Neutrophil (primary cell): ENCODE data around the gene KAT6B.
A peak's percentile ranks its signal among the peaks of the same experiment; 100 is the strongest.
"Not testable (repeated sequence)": the region's sequence is repeated elsewhere in the genome, so short reads cannot be mapped to it uniquely, and the experiment has no call there.

Source experiments
- H3K27ac ChIP-seq: fragments of 200-600 bp; sonication (generic); 2 replicates; pipeline ENCODE4 v1.5.1; 2016; ENCODE audit warnings: mild to moderate bottlenecking, moderate library complexity
- H3K27me3 ChIP-seq: fragments of 200-600 bp; sonication (generic); 2 replicates; pipeline ENCODE4 v1.6.0; 2016; ENCODE audit warnings: mild to moderate bottlenecking
- H3K36me3 ChIP-seq: fragments of 200-600 bp; sonication (generic); 2 replicates; pipeline ENCODE4 v1.5.1; 2017
- H3K4me1 ChIP-seq, 2 experiments: fragments of 200-600 bp in 1 of 2; sonication (generic) in 1 of 2; 1 replicate in 1 of 2; 2 replicates in 1 of 2; pipeline versions ENCODE4 v1.5.1 to v1.6.1; 2013 to 2016; ENCODE audit warnings: low read depth in 1 of 2, low read length in 1 of 2, mild to moderate bottlenecking in 1 of 2, moderate library complexity in 1 of 2; ENCODE audit not compliant: control insufficient read depth in 1 of 2, insufficient read depth in 1 of 2
- H3K4me3 ChIP-seq, 2 experiments: fragments of 200-600 bp in 1 of 2; sonication (generic) in 1 of 2; 1 replicate in 1 of 2; 2 replicates in 1 of 2; pipeline ENCODE4 v1.5.1; 2013 to 2016; ENCODE audit warnings: low read depth in 1 of 2, low read length in 1 of 2, mild to moderate bottlenecking in 1 of 2, moderate library complexity in 1 of 2
- H3K9me3 ChIP-seq: fragments of 200-600 bp; sonication (generic); 2 replicates; pipeline ENCODE4 v1.5.1; 2016
- TF ChIP-seq, protein P1 (sequence below): fragments of 200-600 bp; sonication (generic); IDR thresholded peaks from 2 replicates; pipeline ENCODE4 v1.5.1; 2016; ENCODE audit warnings: antibody characterized with exemption

The KAT6B gene

DNA sequence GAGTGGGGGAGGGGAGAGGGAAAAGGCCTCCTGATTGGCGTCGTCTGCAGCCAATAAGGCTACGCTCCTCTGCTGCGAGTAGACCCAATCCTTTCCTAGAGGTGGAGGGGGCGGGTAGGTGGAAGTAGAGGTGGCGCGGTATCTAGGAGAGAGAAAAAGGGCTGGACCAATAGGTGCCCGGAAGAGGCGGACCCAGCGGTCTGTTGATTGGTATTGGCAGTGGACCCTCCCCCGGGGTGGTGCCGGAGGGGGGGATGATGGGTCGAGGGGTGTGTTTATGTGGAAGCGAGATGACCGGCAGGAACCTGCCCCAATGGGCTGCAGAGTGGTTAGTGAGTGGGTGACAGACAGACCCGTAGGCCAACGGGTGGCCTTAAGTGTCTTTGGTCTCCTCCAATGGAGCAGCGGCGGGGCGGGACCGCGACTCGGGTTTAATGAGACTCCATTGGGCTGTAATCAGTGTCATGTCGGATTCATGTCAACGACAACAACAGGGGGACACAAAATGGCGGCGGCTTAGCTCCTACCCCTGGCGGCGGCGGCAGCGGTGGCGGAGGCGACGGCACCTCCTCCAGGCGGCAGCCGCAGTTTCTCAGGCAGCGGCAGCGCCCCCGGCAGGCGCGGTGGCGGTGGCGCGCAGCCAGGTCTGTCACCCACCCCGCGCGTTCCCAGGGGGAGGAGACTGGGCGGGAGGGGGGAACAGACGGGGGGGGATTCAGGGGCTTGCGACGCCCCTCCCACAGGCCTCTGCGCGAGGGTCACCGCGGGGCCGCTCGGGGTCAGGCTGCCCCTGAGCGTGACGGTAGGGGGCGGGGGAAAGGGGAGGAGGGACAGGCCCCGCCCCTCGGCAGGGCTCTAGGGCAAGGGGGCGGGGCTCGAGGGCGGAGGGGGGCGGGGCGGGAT is at the start of gene KAT6B:
KAT6B (plus strand) TSS at position 459 of the 903 bp plus-strand sequence. CDS start 16,258 bp downstream, outside the sequence.
- Histone ChIP-seq H3K4me3 (peak within 1 kb of the TSS; percentile 88 to 100), H3K9me3 (no peaks in the 10 kb centered on the region), H3K27me3 (no peaks in the 10 kb centered on the region), H3K4me1 (peaks cover 20 to 27% of the 10 kb centered on the region in 2 experiments), H3K36me3 (no peaks in the 10 kb centered on the region), H3K27ac (peak within 1 kb of the TSS; percentile 99)
- TF ChIP-seq, protein P1, sequence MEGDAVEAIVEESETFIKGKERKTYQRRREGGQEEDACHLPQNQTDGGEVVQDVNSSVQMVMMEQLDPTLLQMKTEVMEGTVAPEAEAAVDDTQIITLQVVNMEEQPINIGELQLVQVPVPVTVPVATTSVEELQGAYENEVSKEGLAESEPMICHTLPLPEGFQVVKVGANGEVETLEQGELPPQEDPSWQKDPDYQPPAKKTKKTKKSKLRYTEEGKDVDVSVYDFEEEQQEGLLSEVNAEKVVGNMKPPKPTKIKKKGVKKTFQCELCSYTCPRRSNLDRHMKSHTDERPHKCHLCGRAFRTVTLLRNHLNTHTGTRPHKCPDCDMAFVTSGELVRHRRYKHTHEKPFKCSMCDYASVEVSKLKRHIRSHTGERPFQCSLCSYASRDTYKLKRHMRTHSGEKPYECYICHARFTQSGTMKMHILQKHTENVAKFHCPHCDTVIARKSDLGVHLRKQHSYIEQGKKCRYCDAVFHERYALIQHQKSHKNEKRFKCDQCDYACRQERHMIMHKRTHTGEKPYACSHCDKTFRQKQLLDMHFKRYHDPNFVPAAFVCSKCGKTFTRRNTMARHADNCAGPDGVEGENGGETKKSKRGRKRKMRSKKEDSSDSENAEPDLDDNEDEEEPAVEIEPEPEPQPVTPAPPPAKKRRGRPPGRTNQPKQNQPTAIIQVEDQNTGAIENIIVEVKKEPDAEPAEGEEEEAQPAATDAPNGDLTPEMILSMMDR: peak; percentile 66

DNA sequence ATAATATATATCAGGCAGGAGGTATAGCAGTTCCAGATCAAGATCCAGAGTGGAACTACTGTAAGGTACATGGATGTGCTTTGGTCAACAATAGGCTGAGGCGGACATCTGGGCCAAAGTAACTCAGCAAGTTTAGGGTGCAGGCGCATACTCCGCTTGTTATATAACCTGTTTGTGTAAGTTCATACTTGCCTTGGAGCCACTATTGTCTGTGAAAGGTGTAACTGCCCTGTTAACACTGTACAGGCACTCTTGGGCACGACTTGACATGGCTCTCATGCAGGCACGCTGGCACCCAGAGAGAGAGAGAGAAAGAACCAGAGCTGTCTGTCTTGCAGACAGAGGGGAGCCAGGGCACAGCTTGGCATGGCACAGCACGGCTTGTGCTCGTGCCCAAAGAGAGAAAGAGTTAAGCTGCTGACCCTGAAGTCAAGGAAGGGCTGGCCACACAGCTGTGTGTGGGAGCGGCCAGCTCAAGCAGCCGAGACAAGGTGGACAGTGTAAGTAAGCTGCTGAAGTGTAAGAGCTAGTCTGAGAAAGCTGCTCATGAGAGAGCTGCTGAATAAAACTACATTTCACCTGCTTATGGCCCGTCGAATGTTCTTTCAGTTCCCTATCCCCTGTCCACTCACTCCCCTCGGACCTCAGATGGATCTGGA is 47.8 kb upstream of the KAT6B start:
- TF ChIP-seq, protein P1: no peak
- no peaks in the 10 kb centered on the region for H3K27me3 ChIP-seq
- H3K9me3 ChIP-seq: no peaks in the 10 kb centered on the region

DNA sequence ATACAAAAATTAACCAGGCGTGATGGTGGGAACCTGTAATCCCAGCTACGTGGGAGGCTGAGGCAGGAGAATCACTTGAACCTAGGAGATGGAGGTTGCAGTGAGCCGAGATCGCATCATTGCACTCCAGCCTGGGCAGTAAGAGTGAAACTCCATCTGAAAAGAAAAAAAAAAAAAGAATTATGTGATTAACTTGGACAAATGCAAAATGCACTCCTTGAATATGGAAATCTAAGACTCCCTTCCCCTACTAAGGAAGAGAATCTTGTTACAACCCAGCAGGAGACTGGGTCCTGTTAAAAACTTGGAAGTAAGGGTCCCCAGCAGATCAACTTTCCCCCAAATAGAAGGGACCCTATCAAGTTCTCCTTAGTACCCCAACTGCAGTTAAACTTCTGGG is 44.5 kb upstream of the KAT6B start:
- not testable (repeated sequence) for H3K27me3 ChIP-seq, H3K27ac ChIP-seq, H3K9me3 ChIP-seq, H3K4me3 ChIP-seq, H3K36me3 ChIP-seq
- H3K4me1 ChIP-seq: peaks cover 10 to 13% of the 10 kb centered on the region in 2 experiments

More for the DNA sequence above, 47.8 kb upstream of the KAT6B start:
- H3K4me3 ChIP-seq: no peak overlapping the region
- no peaks in the 10 kb centered on the region for H3K36me3 ChIP-seq
- peaks cover 10 to 13% of the 10 kb centered on the region in 2 experiments for H3K4me1 ChIP-seq
- H3K27ac ChIP-seq: no peak overlapping the region

DNA sequence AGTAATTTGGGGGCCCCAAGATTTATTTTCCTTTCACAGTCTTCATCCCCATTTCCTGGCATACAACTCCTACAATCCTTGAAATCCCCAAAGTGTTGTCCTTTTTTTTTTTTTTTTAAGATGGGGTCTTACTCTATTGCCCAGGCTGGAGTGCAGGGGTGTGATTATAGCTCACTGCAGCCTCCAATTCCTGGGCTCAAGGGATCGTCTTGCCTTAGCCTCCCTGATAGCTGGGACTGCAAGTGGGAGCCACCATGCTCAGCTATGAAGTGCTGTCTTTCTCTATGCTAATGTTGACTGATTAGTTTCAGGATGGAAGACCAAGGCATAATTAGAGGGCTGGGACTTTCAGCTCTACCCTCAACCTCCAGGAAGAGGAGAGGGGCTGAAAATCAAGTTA is 41.9 kb upstream of the KAT6B start:
- H3K4me1 ChIP-seq: peaks cover 9 to 13% of the 10 kb centered on the region in 2 experiments
- TF ChIP-seq, protein P1: no peak
- H3K4me3 ChIP-seq: no peak overlapping the region
- no peak overlapping the region for H3K27ac ChIP-seq
- no peaks in the 10 kb centered on the region for H3K27me3 ChIP-seq
- no peaks in the 10 kb centered on the region for H3K9me3 ChIP-seq
- H3K36me3 ChIP-seq: no peaks in the 10 kb centered on the region

DNA sequence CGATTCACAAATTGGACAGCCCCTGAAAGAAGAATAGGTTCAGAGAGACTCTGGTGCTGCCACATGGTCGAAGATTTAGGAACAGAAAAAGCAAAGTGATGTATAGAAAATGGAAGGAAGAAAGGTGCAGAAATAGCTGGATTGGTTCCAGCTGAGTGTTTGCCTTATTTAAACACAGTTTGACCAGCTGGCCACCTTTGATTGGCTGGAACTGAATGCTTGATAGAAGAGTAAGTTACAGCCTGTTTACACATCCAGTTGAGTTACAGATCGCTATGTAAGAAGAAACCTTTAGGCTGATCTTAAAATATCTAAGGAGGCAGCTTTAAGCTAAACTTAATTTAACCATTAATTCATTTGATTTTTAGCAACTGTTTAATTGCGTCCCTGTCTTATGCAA is 40.3 kb upstream of the KAT6B start:
- TF ChIP-seq, protein P1: no peak
- no peaks in the 10 kb centered on the region for H3K9me3 ChIP-seq
- peaks cover 0 to 3% of the 10 kb centered on the region in 2 experiments for H3K4me1 ChIP-seq
- no peak overlapping the region for H3K27ac ChIP-seq
- H3K36me3 ChIP-seq: no peaks in the 10 kb centered on the region
- no peak overlapping the region for H3K4me3 ChIP-seq
- H3K27me3 ChIP-seq: no peaks in the 10 kb centered on the region

DNA sequence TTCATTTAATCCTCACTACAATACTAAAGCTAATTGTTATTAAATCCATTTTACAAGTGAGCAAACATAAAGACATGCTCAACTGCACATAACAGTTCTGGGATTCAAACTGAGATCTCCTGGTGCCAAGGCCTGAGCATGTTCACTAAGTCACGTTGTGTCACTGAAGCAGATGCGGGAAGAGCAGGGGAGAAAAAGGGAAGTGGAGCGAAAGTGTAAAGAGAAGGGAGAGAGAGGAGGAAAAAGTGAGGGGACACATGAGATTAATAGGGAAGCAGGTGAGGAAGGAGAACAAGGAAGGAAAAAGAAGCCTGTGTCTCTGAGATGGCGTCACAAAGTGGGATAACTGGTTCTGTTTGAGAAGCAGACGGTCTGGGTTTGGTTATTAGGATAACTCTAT is 38.9 kb upstream of the KAT6B start:
- TF ChIP-seq, protein P1: no peak
- Histone ChIP-seq H3K4me3 (no peak overlapping the region), H3K4me1 (no peaks in the 10 kb centered on the region), H3K9me3 (no peaks in the 10 kb centered on the region), H3K27ac (no peak overlapping the region), H3K27me3 (no peaks in the 10 kb centered on the region), H3K36me3 (no peaks in the 10 kb centered on the region)

DNA sequence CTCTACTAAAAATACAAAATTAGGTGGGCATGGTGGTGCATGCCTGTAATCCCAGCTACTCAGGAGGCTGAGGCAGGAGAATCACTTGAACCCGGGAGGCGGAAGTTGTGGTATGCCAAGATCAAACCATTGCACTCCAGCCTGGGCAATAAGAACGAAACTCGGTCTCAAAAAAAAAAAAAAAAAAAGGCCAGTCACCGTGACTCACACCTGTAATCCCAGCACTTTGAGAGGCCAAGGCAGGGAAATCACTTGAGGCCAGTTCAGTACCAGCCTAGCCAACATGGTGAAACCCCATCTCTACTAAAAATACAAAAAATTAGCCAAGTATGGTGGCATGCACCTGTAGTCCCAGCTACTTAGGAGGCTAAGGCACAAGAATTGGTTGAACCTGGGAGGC is 34.4 kb upstream of the KAT6B start:
- H3K27ac ChIP-seq, H3K27me3 ChIP-seq, H3K4me3 ChIP-seq, H3K4me1 ChIP-seq, H3K9me3 ChIP-seq, H3K36me3 ChIP-seq: not testable (repeated sequence)
